ENCODE data around the gene OR52K2.

- no peak for TF ChIP-seq POLR2AphosphoS5 (IDR thresholded peaks at IDR 0.05)
- TF ChIP-seq, protein P1, sequence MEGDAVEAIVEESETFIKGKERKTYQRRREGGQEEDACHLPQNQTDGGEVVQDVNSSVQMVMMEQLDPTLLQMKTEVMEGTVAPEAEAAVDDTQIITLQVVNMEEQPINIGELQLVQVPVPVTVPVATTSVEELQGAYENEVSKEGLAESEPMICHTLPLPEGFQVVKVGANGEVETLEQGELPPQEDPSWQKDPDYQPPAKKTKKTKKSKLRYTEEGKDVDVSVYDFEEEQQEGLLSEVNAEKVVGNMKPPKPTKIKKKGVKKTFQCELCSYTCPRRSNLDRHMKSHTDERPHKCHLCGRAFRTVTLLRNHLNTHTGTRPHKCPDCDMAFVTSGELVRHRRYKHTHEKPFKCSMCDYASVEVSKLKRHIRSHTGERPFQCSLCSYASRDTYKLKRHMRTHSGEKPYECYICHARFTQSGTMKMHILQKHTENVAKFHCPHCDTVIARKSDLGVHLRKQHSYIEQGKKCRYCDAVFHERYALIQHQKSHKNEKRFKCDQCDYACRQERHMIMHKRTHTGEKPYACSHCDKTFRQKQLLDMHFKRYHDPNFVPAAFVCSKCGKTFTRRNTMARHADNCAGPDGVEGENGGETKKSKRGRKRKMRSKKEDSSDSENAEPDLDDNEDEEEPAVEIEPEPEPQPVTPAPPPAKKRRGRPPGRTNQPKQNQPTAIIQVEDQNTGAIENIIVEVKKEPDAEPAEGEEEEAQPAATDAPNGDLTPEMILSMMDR (IDR thresholded peaks at IDR 0.05) = peak in 1 of 4 experiments; percentile 20
These were observed 44.4 kb downstream of the OR52K2 start for GRCh38 chr11:4493480-4493818.

All from prostate gland (tissue), 2 donors.